H9 (cell line): Measurements from ENCODE around the gene PCA3. TPM values are rescaled to one million over a fixed set of nuclear protein-coding genes. Genes with fewer than 3 reads are reported as not detected.

Experiments
- DNase-seq: peaks from one replicate; pipeline ENCODE4 v3.0.0-alpha.2; 2017
- H2AFZ ChIP-seq: one replicate; pipeline ENCODE4 v1.6.1; 2013; ENCODE audit warnings: mild to moderate bottlenecking, low read length, control low read depth, moderate library complexity
- H2AK5ac ChIP-seq: 2 replicates; pipeline ENCODE4 v1.6.1; 2013; ENCODE audit warnings: low read length, control low read depth, mixed read lengths; ENCODE audit not compliant: insufficient read length
- H2BK120ac ChIP-seq: one replicate; pipeline ENCODE4 v1.6.1; 2013; ENCODE audit warnings: low read depth, mild to moderate bottlenecking, low read length, control low read depth, inconsistent platforms; ENCODE audit not compliant: poor library complexity, severe bottlenecking
- H2BK12ac ChIP-seq: 2 replicates; pipeline ENCODE4 v1.6.1; 2013; ENCODE audit warnings: low read length, control low read depth, mixed read lengths, low read depth; ENCODE audit not compliant: insufficient read length
- H2BK15ac ChIP-seq: 2 replicates; pipeline ENCODE4 v1.6.1; 2013; ENCODE audit warnings: low read depth, low read length, control low read depth
- H2BK20ac ChIP-seq: one replicate; pipeline ENCODE4 v1.6.1; 2013; ENCODE audit warnings: low read depth, mild to moderate bottlenecking, low read length, control low read depth, inconsistent platforms; ENCODE audit not compliant: poor library complexity, severe bottlenecking
- H2BK5ac ChIP-seq: 2 replicates; pipeline ENCODE4 v1.6.1; 2013; ENCODE audit warnings: low read length, control low read depth, mixed read lengths; ENCODE audit not compliant: insufficient read length
- H3K14ac ChIP-seq: 2 replicates; pipeline ENCODE4 v1.6.1; 2013; ENCODE audit warnings: low read length, control low read depth; ENCODE audit not compliant: insufficient read depth
- H3K18ac ChIP-seq: 2 replicates; pipeline ENCODE4 v1.6.1; 2013; ENCODE audit warnings: low read depth, mild to moderate bottlenecking, mixed read lengths, low read length, control low read depth; ENCODE audit not compliant: insufficient read length
- H3K23ac ChIP-seq: 2 replicates; pipeline ENCODE4 v1.6.1; 2013; ENCODE audit warnings: low read length, control low read depth, mixed read lengths, low read depth; ENCODE audit not compliant: insufficient read length
- H3K23me2 ChIP-seq: 2 replicates; pipeline ENCODE4 v1.6.1; 2013; ENCODE audit warnings: low read depth, mild to moderate bottlenecking, mixed read lengths, low read length, control low read depth; ENCODE audit not compliant: insufficient read length, poor library complexity, severe bottlenecking
- H3K27ac ChIP-seq: 2 replicates; pipeline ENCODE4 v1.5.1; 2013; ENCODE audit warnings: low read length, control low read depth, mixed read lengths, low read depth; ENCODE audit not compliant: insufficient read length
- H3K27me3 ChIP-seq: 2 replicates; pipeline ENCODE4 v1.6.1; 2013; ENCODE audit warnings: low read length, control low read depth, inconsistent platforms; ENCODE audit not compliant: insufficient read depth
- H3K4ac ChIP-seq: 2 replicates; pipeline ENCODE4 v1.6.1; 2013; ENCODE audit warnings: low read depth, mild to moderate bottlenecking, control low read depth, inconsistent platforms, low read length, moderate library complexity
- H3K4me1 ChIP-seq: 2 replicates; pipeline ENCODE4 v1.6.1; 2013; ENCODE audit warnings: low read length, control low read depth, inconsistent platforms; ENCODE audit not compliant: insufficient read depth
- H3K4me2 ChIP-seq: 2 replicates; pipeline ENCODE4 v1.6.1; 2013; ENCODE audit warnings: low read length, control low read depth, mixed read lengths; ENCODE audit not compliant: insufficient read length, insufficient read depth
- H3K56ac ChIP-seq: 2 replicates; pipeline ENCODE4 v1.6.1; 2013; ENCODE audit warnings: low read depth, mild to moderate bottlenecking, mixed read lengths, low read length, control low read depth; ENCODE audit not compliant: insufficient read length
- H3K79me1 ChIP-seq: 2 replicates; pipeline ENCODE4 v1.6.1; 2013; ENCODE audit warnings: low read depth, mild to moderate bottlenecking, moderate library complexity, low read length, control low read depth, inconsistent platforms; ENCODE audit not compliant: insufficient read depth, poor library complexity, severe bottlenecking
- H3K79me2 ChIP-seq: 2 replicates; pipeline ENCODE4 v1.6.1; 2013; ENCODE audit warnings: low read length, control low read depth, inconsistent platforms; ENCODE audit not compliant: insufficient read depth
- H3K9ac ChIP-seq: 2 replicates; pipeline ENCODE4 v1.6.1; 2013; ENCODE audit warnings: low read length, control low read depth, mixed read lengths; ENCODE audit not compliant: insufficient read length; ENCODE audit errors: extremely low read depth
- H3K9me3 ChIP-seq: one replicate; pipeline ENCODE4 v1.6.1; 2013; ENCODE audit warnings: low read depth, low read length, inconsistent platforms; ENCODE audit not compliant: control insufficient read depth
- H3T11ph ChIP-seq: one replicate; pipeline ENCODE4 v1.6.1; 2013; ENCODE audit warnings: mild to moderate bottlenecking, low read length, control low read depth, inconsistent platforms
- H4K20me1 ChIP-seq: one replicate; pipeline ENCODE4 v1.6.1; 2013; ENCODE audit not compliant: control insufficient read depth, insufficient read length, insufficient read depth
- H4K5ac ChIP-seq: 2 replicates; pipeline ENCODE4 v1.6.1; 2013; ENCODE audit warnings: low read depth, mild to moderate bottlenecking, mixed read lengths, low read length, control low read depth; ENCODE audit not compliant: insufficient read length
- H4K8ac ChIP-seq: replicated peaks from 2 replicates; pipeline ENCODE4 v1.6.1; 2013; ENCODE audit warnings: low read length, control low read depth, mixed read lengths, low read depth; ENCODE audit not compliant: insufficient read length
- H4K91ac ChIP-seq: 2 replicates; pipeline ENCODE4 v1.6.1; 2013; ENCODE audit warnings: low read depth, mild to moderate bottlenecking, moderate library complexity, mixed read lengths, low read length, control low read depth; ENCODE audit not compliant: insufficient read length
- H3K27ac Mint-ChIP-seq, 3 experiments: 2 replicates in 2 of 3; 3 replicates in 1 of 3; pipeline ENCODE4 v1.8.0; 2020 to 2021; ENCODE audit warnings: mixed read lengths in 3 of 3, mild to moderate bottlenecking in 1 of 3, moderate library complexity in 1 of 3
- H3K27me3 Mint-ChIP-seq: 2 replicates; pipeline ENCODE4 v1.8.0; 2021; ENCODE audit warnings: low read depth, mild to moderate bottlenecking, moderate library complexity, mixed read lengths
- H3K36me3 Mint-ChIP-seq, 3 experiments: 2 replicates in 2 of 3; 3 replicates in 1 of 3; pipeline ENCODE4 v1.8.0; 2020 to 2021; ENCODE audit warnings: low read depth in 3 of 3, mixed read lengths in 3 of 3; ENCODE audit not compliant: insufficient read depth in 1 of 3
- H3K4me1 Mint-ChIP-seq, 2 experiments: 2 replicates each; pipeline ENCODE4 v1.8.0; 2020; ENCODE audit warnings: mixed read lengths in 2 of 2
- H3K4me3 Mint-ChIP-seq, 2 experiments: 2 replicates in 1 of 2; 3 replicates in 1 of 2; pipeline ENCODE4 v1.8.0; 2020 to 2021; ENCODE audit warnings: mild to moderate bottlenecking in 2 of 2, mixed read lengths in 2 of 2, moderate library complexity in 1 of 2
- H3K9me3 Mint-ChIP-seq, 2 experiments: 2 replicates in 1 of 2; 3 replicates in 1 of 2; pipeline ENCODE4 v1.8.0; 2020; ENCODE audit warnings: mild to moderate bottlenecking in 2 of 2, mixed read lengths in 2 of 2, moderate library complexity in 1 of 2
- WGBS: extraction: QIAGEN DNeasy Blood & Tissue Kit; methylation state at CpG from one replicate; pipeline ENCODE4 v1.1.7; 2013; ENCODE audit warnings: missing lambda C conversion rate, low lambda C conversion rate, mixed read lengths; ENCODE audit not compliant: insufficient read length; ENCODE audit errors: extremely low coverage; 5-methylcytosine and 5-hydroxymethylcytosine counted together
- total RNA-seq: library from RNA; stranded (reverse); gene quantifications from 2 replicates; pipeline ENCODE4 v1.2.1, GENCODE V29; 2021
- TF ChIP-seq, protein P1 (sequence below): fragments of 200-600 bp; sonication (generic); conservative IDR thresholded peaks from 3 replicates; pipeline ENCODE4 v1.8.0; 2021; ENCODE audit warnings: antibody characterized with exemption, mild to moderate bottlenecking

The PCA3 gene
- total RNA-seq, 1 experiment from 2014 or later, result not detected

DNA sequence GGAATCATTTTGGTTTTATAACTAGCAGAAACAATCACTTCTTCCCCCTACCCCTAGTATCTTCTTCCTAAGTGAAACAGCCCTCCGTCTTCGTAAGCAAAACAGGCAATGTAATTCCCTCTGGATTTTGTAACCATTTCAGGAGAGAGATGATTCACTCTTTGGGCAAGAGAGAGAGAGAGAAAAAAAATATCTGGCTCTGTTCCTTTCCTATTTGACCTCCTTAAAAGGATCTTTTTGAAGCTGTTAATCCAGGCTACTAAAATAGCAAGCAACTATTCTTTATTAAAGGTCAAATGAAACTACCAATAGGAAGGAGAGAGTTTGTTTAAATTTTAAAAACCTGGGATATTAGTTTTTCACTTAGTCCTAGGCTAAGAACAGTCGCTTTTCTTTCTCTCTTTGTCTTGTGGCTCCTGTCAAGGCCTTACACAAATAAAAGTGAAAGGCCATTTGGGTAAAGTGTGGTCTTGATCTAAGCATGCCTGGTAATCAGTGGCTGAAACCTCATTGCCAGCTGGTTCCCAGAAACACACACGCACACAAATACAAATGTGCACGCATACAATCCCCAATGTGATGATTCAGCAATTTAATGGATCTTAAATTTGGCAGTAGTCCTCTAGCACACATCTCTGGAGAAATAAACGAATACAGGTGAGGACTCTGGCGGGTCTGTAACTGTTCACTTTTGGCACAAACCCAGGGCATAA, 71.5 kb downstream of the PCA3 start:
- no peaks in the 10 kb centered on the region for H4K20me1 ChIP-seq
- no peak overlapping the region for H3K23ac ChIP-seq
- no peak overlapping the region for H2BK20ac ChIP-seq
- no peaks in the 10 kb centered on the region for H3K9me3 ChIP-seq
- H3K56ac ChIP-seq, result no peak overlapping the region
- H2BK5ac ChIP-seq, result no peak overlapping the region
- Mint-ChIP-seq H3K27me3 (no peaks in the 10 kb centered on the region), H3K9me3 (peaks cover 3% of the 10 kb centered on the region in 2 experiments; a peak in 3 of 5 replicates), H3K4me3 (no peak overlapping the region), H3K36me3 (peaks cover 0 to 5% (median 3%) of the 10 kb centered on the region in 3 experiments; a peak in 4 of 7 replicates), H3K4me1 (peaks cover 9 to 11% of the 10 kb centered on the region in 2 experiments), H3K27ac (peak overlapping the region in 2 of 3 experiments; percentile 59 to 67; a peak in 4 of 7 replicates)
- H4K5ac ChIP-seq, result no peak overlapping the region
- H3K4me1 ChIP-seq, result peaks cover 3% of the 10 kb centered on the region; the same call in 1 of the 2 replicates
- no peak overlapping the region for H3K27ac ChIP-seq
- H3K79me2 ChIP-seq, result no peaks in the 10 kb centered on the region
- H4K8ac ChIP-seq, result no peak overlapping the region
- no CpG with 5 or more reads among the region's 7 CpGs for WGBS
- H3T11ph ChIP-seq, result no peak overlapping the region
- no peak for DNase-seq
- no peaks in the 10 kb centered on the region for H3K27me3 ChIP-seq
- H3K4ac ChIP-seq, result no peak overlapping the region
- no peak overlapping the region for H2BK12ac ChIP-seq
- no peaks in the 10 kb centered on the region for H3K79me1 ChIP-seq
- H2AK5ac ChIP-seq, result no peak overlapping the region
- H2AFZ ChIP-seq, result no peak overlapping the region
- TF ChIP-seq, protein P1, sequence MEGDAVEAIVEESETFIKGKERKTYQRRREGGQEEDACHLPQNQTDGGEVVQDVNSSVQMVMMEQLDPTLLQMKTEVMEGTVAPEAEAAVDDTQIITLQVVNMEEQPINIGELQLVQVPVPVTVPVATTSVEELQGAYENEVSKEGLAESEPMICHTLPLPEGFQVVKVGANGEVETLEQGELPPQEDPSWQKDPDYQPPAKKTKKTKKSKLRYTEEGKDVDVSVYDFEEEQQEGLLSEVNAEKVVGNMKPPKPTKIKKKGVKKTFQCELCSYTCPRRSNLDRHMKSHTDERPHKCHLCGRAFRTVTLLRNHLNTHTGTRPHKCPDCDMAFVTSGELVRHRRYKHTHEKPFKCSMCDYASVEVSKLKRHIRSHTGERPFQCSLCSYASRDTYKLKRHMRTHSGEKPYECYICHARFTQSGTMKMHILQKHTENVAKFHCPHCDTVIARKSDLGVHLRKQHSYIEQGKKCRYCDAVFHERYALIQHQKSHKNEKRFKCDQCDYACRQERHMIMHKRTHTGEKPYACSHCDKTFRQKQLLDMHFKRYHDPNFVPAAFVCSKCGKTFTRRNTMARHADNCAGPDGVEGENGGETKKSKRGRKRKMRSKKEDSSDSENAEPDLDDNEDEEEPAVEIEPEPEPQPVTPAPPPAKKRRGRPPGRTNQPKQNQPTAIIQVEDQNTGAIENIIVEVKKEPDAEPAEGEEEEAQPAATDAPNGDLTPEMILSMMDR, result no peak
- H3K14ac ChIP-seq, result no peak overlapping the region
- no peak overlapping the region for H2BK120ac ChIP-seq
- no peak overlapping the region for H3K18ac ChIP-seq
- no peak overlapping the region for H4K91ac ChIP-seq
- no peak overlapping the region for H3K4me2 ChIP-seq
- no peak overlapping the region for H2BK15ac ChIP-seq
- H3K9ac ChIP-seq, result no peak overlapping the region
- H3K23me2 ChIP-seq, result no peaks in the 10 kb centered on the region

Other genes with a start within 250 kb of the PCA3 start
- 9.7 and 12.1 TPM in 2 replicates for gene PRUNE2, start 141.7 kb downstream of the PCA3 start, total RNA-seq